Fibroblast of skin of scalp (primary cell): ENCODE data around the gene MMGT1.
"Not testable (repeated sequence)": the region's sequence is repeated elsewhere in the genome, so short reads cannot be mapped to it uniquely, and the experiment has no call there.

Experiments
- DNase-seq: peaks from one replicate; pipeline ENCODE4 v3.0.0-alpha.2; 2013

Gene MMGT1

GRCh38 chrX:135920516-135920915 lies 53.3 kb downstream of the MMGT1 start:
- not testable (repeated sequence) for DNase-seq

DNA sequence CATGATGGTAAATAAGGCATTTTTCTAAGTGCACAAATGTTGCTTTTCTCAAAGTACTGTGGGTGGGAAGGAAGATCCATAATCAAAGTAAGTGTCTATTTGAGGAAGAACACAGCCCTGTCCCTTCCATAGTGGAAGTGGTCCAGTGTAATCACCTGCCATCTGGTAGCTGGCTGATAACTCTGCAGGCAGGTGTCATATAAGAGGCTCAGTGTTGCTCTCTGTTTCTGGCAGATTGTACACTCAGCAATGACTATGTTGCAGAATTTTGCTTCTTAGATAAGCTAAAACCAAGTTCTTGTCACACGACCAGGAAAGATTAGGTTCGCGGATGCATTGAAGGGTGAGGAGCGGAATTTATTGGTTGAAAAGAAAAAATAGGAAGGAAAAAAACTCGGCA lies 59.4 kb downstream of the MMGT1 start:
- DNase-seq: no peak
